GM23248 (cell line): Measurements from ENCODE around the gene THSD4. TPM values are rescaled to one million over a fixed set of nuclear protein-coding genes. Genes with fewer than 3 reads are reported as not detected.

Experiments used
- DNase-seq: peaks from one replicate; pipeline ENCODE4 v3.0.0-alpha.2; 2015
- H2AFZ ChIP-seq: fragments of 200-600 bp; sonication (generic); 2 replicates; pipeline ENCODE4 v1.6.1; 2016; ENCODE audit warnings: antibody characterized with exemption
- H3F3A ChIP-seq: fragments of 200-600 bp; sonication (generic); 2 replicates; pipeline ENCODE4 v1.6.1; 2016; ENCODE audit warnings: mild to moderate bottlenecking, antibody characterized with exemption, mixed run types; ENCODE audit not compliant: insufficient read depth
- H3K27ac ChIP-seq: fragments of 200-600 bp; sonication (generic); 2 replicates; pipeline ENCODE4 v1.5.1; 2016; ENCODE audit warnings: mild to moderate bottlenecking
- H3K27me3 ChIP-seq: fragments of 200-600 bp; sonication (generic); replicated peaks from 2 replicates; pipeline ENCODE4 v1.6.1; 2016; ENCODE audit warnings: mild to moderate bottlenecking; ENCODE audit not compliant: insufficient read depth
- H3K36me3 ChIP-seq: fragments of 200-600 bp; sonication (generic); 2 replicates; pipeline ENCODE4 v1.6.1; 2016; ENCODE audit warnings: low read depth, mild to moderate bottlenecking
- H3K4me1 ChIP-seq: fragments of 200-600 bp; sonication (generic); 2 replicates; pipeline ENCODE4 v1.6.1; 2016; ENCODE audit warnings: mild to moderate bottlenecking; ENCODE audit not compliant: insufficient read depth
- H3K4me2 ChIP-seq: fragments of 200-600 bp; sonication (generic); one replicate; pipeline ENCODE4 v1.6.1; 2016; ENCODE audit warnings: mild to moderate bottlenecking; ENCODE audit not compliant: unreplicated experiment
- H3K4me3 ChIP-seq: fragments of 200-600 bp; sonication (generic); 2 replicates; pipeline ENCODE4 v1.5.1; 2016; ENCODE audit warnings: mild to moderate bottlenecking
- H3K79me2 ChIP-seq: fragments of 200-600 bp; sonication (generic); 2 replicates; pipeline ENCODE4 v1.6.1; 2016; ENCODE audit warnings: mild to moderate bottlenecking; ENCODE audit not compliant: insufficient read depth
- H3K9ac ChIP-seq: fragments of 200-600 bp; sonication (generic); 2 replicates; pipeline ENCODE4 v1.6.1; 2016; ENCODE audit warnings: mild to moderate bottlenecking
- H3K9me2 ChIP-seq: fragments of 200-600 bp; sonication (generic); 2 replicates; pipeline ENCODE4 v1.6.1; 2016; ENCODE audit warnings: mixed run types, mild to moderate bottlenecking, moderate library complexity; ENCODE audit not compliant: insufficient read depth
- H3K9me3 ChIP-seq: fragments of 200-600 bp; sonication (generic); one replicate; pipeline ENCODE4 v1.6.1; 2017; ENCODE audit warnings: low read depth
- H4K20me1 ChIP-seq: fragments of 200-600 bp; sonication (generic); 2 replicates; pipeline ENCODE4 v1.6.0; 2016; ENCODE audit not compliant: insufficient read depth
- EZH2 ChIP-seq: fragments of 200-600 bp; sonication (generic); IDR thresholded peaks from 2 replicates; pipeline ENCODE4 v1.6.1; 2018; ENCODE audit warnings: antibody characterized with exemption, mild to moderate bottlenecking; ENCODE audit not compliant: insufficient read depth, poor library complexity, severe bottlenecking
- EZH2phosphoT487 ChIP-seq: fragments of 200-600 bp; sonication (generic); IDR thresholded peaks from 2 replicates; pipeline ENCODE4 v1.6.1; 2018; ENCODE audit warnings: antibody characterized with exemption, moderate library complexity, mild to moderate bottlenecking, low read depth; ENCODE audit not compliant: insufficient read depth
- WGBS, 2 experiments: methylation state at CpG; one replicate each; pipeline ENCODE4 v1.1.6; 2015 to 2017; ENCODE audit warnings: low lambda C conversion rate in 2 of 2, low coverage in 1 of 2; ENCODE audit errors: missing lambda C conversion rate in 2 of 2; 5-methylcytosine and 5-hydroxymethylcytosine counted together
- in situ Hi-C: fragments of 300-500 bp; cut with MboI; formaldehyde crosslinking; loops from 2 replicates; pipeline ENCODE4 v1.15.0; 2020
- polyA plus RNA-seq: library from polyadenylated mRNA; unstranded; fragments of >200 nt; fragmentation: Nextera tagmentation; extraction: Ambion mirVana; gene quantifications from 2 replicates; pipeline ENCODE4 v1.2.1, GENCODE V29; 2016
- total RNA-seq: library from RNA; depleted of rRNA; stranded (reverse); fragments of >200 nt; shearing (Covaris generic); gene quantifications from 2 replicates; pipeline ENCODE4 v1.2.3, GENCODE V29; 2014

The THSD4 gene
- total and polyA plus RNA-seq, 2 experiments from 2014 or later = 14.2 to 58.9 TPM

DNA sequence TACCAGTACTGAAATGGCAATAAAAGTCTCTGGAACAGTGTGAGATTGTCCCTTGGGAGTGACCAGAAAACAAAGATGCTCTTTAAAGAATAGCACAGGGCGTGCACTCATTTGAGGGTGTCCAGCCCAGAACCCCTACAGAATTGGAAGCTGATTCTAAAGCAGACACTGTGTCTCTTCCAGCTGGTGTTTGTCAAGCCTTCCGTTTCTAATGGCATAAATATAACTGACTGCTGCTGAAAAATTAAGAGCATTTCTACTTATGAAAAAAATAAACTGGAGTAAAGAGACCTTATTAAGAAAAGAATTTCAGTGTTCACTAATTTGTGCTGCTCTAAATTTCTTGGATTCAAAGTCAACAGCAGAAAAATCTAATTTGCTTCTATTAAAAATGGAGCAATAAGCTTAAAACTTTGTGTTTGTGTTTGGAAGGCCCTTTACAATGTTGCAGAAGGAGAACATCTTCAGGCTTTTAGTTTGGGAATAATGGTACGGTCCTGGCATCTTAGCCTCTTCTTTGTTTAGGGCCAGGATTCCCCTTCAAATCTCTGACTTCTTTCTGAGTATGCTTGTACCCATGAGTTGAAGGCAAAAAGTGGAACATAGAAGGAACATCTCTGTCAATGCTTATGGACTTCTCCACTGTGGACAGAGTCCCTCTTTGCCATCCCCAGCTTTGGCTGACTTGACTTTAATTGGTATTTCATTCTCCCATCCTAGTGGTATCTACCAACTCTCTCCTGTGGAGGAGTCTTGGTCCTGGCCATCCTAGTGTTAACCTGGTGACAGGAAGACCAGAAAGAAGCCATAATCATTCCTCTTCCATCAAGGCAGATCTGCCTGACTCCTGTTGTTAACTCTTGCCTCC, 65.9 kb downstream of the THSD4 start:
- H3K9me3 ChIP-seq = no peaks in the 10 kb centered on the region
- DNase-seq = no peak
- H3K27me3 ChIP-seq = no peaks in the 10 kb centered on the region
- H3K4me1 ChIP-seq = no peaks in the 10 kb centered on the region
- H3K36me3 ChIP-seq = no peaks in the 10 kb centered on the region
- no peak overlapping the region for H3K27ac ChIP-seq
- H3K4me2 ChIP-seq = no peak overlapping the region
- H2AFZ ChIP-seq = no peak overlapping the region
- 0 out of 2 replicates have a peak, but pooled peaks cover 4% of the 10 kb centered on the region for H4K20me1 ChIP-seq
- H3K79me2 ChIP-seq = peaks cover 5% of the 10 kb centered on the region; the same call in 1 of the 2 replicates
- WGBS, 2 experiments = 45 to 62% methylated on average over 3 of the region's 3 CpGs
- H3F3A ChIP-seq = peaks cover 6% of the 10 kb centered on the region; the same call in 1 of the 2 replicates
- no peak overlapping the region for H3K9ac ChIP-seq
- no peaks in the 10 kb centered on the region for H3K9me2 ChIP-seq
- no peak overlapping the region for H3K4me3 ChIP-seq
- in situ Hi-C loops = no loop called here
- TF ChIP-seq EZH2 = no peak
- TF ChIP-seq EZH2phosphoT487 = no peak

DNA sequence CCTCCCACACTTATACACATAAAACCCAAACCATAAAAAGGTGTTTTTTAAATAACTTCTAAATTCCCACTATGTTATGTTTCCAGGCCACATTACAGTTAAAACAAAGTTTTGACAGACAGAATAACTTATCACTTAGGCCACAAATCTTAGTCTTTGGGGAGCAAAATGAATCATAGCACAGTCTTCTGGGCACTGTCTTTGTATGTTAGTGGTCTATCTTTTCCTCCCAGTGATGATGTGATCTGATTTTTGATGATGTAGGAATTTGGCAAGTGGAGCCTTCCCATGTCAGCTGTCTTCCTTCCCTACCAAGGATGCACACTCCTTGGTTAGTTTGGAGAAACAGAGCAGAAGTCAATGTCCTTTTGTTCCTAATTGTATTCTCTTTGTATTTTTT, 67.3 kb downstream of the THSD4 start:
- no peak overlapping the region for H3K27ac ChIP-seq
- in situ Hi-C loops = no loop called here
- no peak overlapping the region for H3K9ac ChIP-seq
- H3K4me3 ChIP-seq = no peak overlapping the region
- TF ChIP-seq EZH2phosphoT487 = no peak
- no peak for TF ChIP-seq EZH2
- no peaks in the 10 kb centered on the region for H3K36me3 ChIP-seq
- H4K20me1 ChIP-seq = 0 out of 2 replicates have a peak, but pooled peaks cover 4% of the 10 kb centered on the region
- no peak overlapping the region for H2AFZ ChIP-seq
- DNase-seq = no peak
- no peaks in the 10 kb centered on the region for H3K4me1 ChIP-seq
- peaks cover 6% of the 10 kb centered on the region; the same call in 1 of the 2 replicates for H3F3A ChIP-seq
- no peaks in the 10 kb centered on the region for H3K9me3 ChIP-seq
- no peak overlapping the region for H3K4me2 ChIP-seq
- no peaks in the 10 kb centered on the region for H3K9me2 ChIP-seq
- H3K79me2 ChIP-seq = peaks cover 5% of the 10 kb centered on the region; the same call in 1 of the 2 replicates
- no peaks in the 10 kb centered on the region for H3K27me3 ChIP-seq

DNA sequence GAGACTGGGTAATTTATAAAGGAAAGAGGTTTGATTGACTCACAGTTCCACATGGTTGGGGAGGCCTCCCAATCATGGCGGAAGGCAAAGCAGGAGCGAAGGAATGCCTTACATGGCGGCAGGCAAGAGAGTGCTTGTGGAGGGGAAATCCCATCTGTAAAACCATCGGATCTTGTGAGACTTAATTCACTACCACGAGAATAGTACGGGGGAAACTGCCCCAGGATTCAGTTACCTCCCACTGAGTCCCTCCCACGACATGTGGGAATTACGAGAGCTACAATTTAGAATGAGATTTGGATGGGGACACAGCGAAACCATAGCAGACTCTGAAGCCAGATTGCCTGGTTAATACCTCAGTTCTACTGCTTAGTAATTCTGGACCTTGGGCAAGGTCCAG, 67.8 kb downstream of the THSD4 start:
- no peak for TF ChIP-seq EZH2phosphoT487
- DNase-seq = no peak
- Histone ChIP-seq H3K27me3 (no peaks in the 10 kb centered on the region), H3F3A (peaks cover 6% of the 10 kb centered on the region; the same call in 1 of the 2 replicates), H2AFZ (no peak overlapping the region), H4K20me1 (0 out of 2 replicates have a peak, but pooled peaks cover 4% of the 10 kb centered on the region), H3K36me3 (no peaks in the 10 kb centered on the region), H3K4me3 (no peak overlapping the region), H3K4me1 (no peaks in the 10 kb centered on the region), H3K79me2 (peaks cover 5% of the 10 kb centered on the region; the same call in 1 of the 2 replicates), H3K27ac (no peak overlapping the region), H3K9ac (no peak overlapping the region), H3K4me2 (no peak overlapping the region), H3K9me3 (no peaks in the 10 kb centered on the region), H3K9me2 (no peaks in the 10 kb centered on the region)
- in situ Hi-C loops = no loop called here
- 77 to 78% methylated on average over 9 of the region's 9 CpGs for WGBS, 2 experiments

DNA sequence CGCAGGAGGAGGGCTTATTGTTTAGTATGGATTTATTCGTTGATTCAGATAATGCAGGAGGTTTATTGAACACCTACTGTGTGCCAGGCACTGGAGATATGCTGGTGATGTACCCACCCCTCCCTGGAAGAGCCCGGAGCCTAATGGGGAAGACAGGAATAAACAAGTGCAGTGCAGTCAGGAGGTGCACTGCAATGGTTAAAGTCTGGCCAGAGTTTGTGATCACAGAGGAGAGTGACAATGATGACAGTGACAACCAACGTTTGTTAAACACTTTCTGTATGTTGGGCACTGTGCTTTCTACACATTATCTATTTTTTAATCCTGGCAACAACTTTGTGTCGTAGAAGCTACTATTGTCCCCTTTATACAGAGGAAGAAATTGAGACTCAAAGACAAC, 70.4 kb downstream of the THSD4 start:
- Histone ChIP-seq H3K9me2 (no peaks in the 10 kb centered on the region), H3K4me1 (no peaks in the 10 kb centered on the region), H3K36me3 (no peaks in the 10 kb centered on the region), H3K9me3 (no peaks in the 10 kb centered on the region), H2AFZ (no peak overlapping the region), H3K4me2 (no peak overlapping the region), H3K79me2 (peaks cover 5% of the 10 kb centered on the region; the same call in 1 of the 2 replicates), H4K20me1 (0 out of 2 replicates have a peak, but pooled peaks cover 4% of the 10 kb centered on the region), H3K27ac (no peak overlapping the region), H3K9ac (no peak overlapping the region), H3K27me3 (no peaks in the 10 kb centered on the region), H3F3A (peaks cover 6% of the 10 kb centered on the region; the same call in 1 of the 2 replicates), H3K4me3 (no peak overlapping the region)
- DNase-seq = no peak
- in situ Hi-C loops = no loop called here
- TF ChIP-seq EZH2phosphoT487 (no peak), EZH2 (no peak)
- WGBS, 2 experiments = 71% methylated on average over 5 of the region's 5 CpGs
